GM12873 (cell line): ENCODE results near the gene ZDHHC9.

Experiments
- CTCF ChIP-seq: IDR thresholded peaks from 2 replicates; pipeline ENCODE4 v1.5.1; 2012; ENCODE audit warnings: low read depth, mild to moderate bottlenecking, moderate library complexity, low read length, control low read depth; ENCODE audit not compliant: insufficient read depth; ENCODE audit errors: missing control alignments

ZDHHC9 gene

DNA sequence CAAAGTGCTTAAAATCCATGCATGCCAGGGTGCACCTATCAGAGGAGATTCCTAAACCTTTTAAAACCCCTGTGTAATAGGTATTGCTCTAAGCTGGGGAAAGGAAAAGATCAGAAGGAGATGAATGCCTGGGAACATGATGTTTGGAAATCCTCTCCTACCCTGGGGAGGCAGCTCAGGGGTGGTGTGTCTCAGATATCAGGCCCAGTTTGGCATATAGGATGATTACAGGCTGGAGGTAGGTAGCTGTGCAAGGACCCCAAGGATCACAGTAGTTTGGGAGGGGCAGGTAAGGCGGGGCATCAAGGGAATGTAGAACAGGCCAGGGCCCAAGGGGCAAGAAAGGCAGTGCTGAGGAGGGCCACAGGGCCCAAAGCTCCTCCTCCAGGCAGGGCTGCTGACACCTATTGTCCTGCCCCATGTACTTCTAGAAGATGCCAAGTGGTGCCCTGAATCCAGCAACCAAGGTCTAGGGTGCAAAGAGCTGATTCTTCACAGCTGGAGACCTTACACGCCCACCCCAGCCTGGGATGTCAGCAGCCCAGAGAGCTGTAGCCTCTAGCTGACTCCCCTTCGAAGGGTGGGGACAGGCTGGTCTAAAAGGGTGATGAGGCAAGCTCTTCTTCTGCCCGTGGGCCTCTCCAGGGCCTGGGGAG, 46.3 kb downstream of the ZDHHC9 start:
- TF ChIP-seq CTCF, result no peak

DNA sequence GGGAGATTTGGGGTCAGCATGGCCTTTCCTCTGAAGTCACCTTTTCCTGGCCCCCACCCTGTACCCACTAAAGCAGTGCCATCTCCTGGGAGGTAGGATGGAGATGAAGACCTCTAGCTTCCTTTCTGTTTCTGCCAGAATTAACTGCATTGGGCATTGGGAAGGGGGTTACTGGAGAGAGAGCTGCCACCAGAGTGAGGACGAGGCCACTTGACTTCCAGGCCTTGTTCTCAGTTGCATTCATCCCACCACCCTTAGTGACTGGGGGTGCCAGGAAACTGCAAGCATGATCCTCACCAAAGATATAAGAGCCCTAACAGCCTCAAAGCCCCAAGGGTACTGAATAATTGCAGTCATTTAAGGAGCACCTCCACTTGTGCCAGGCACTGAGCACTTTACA, 48.1 kb downstream of the ZDHHC9 start:
- TF ChIP-seq CTCF, result no peak

GRCh38 chrX:129793604-129794191, 50.0 kb downstream of the ZDHHC9 start:
- TF ChIP-seq CTCF, result no peak

GRCh38 chrX:129792586-129793291, 50.9 kb downstream of the ZDHHC9 start:
- TF ChIP-seq CTCF, result no peak

DNA sequence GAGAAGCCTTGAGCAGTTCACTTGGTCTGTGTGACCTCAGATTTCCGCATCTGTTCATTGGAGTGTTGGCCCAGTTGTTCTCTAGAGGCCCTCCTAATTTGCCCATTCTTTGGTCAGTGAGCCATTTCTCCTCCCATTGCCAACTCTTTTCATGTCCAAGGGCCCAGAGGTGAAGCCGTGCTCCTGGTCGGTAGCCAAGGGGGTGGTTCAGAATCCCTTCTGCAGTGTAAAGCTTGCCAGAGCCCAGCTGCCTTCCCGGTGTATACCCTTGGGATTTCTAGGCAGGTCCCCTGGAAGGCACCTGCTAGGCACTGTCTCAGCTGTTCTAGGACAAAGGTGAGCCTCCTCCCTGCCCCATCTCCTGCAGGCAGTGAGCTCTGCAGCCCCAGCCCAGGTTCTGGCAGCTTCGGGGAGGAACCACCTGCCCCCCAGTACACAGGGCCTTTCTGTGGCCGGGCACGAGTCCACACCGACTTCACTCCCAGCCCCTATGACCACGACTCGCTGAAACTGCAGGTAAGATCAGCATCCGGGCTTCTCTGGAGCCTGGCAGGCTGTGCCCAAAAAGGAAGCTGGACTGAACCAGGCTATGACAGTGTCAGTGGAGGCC, 51.6 kb downstream of the ZDHHC9 start:
- no peak for TF ChIP-seq CTCF

- TF ChIP-seq CTCF, result no peak
Measured at GRCh38 chrX:129791336-129791735, 52.4 kb downstream of the ZDHHC9 start.

- no peak for TF ChIP-seq CTCF
Measured at GRCh38 chrX:129790808-129791207, 52.9 kb downstream of the ZDHHC9 start.
